Activated CD4-positive, alpha-beta T cell treated with anti-CD3 and anti-CD28 coated beads, Interleukin-2, amount 50 U/mL, for 48 hours (primary cell): ENCODE results near the gene DRD2.

Source experiments
- DNase-seq, 2 experiments: peaks; one replicate each; pipeline ENCODE4 v3.0.0-alpha.2; 2020

Gene DRD2

DNA sequence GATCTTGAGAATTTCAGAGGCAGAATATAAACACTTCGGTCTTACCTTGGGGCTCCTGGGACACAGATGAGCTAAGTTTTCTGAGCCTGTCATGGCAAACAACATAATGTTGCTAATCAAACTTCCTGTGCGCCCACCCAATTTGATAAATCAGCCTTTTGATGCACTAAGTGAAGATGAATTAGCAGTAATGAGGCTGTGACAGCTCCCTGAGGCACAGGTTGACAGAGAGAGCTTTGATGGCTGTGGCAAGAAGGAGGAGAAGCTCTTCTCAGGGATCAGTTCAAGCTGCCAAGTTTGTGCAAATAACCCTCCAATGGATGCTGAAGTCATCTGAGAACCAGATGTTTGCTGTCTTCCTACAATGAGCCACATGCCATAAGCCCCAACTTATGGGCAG lies 34.4 kb downstream of the DRD2 start:
- DNase-seq, result no peak

GRCh38 chr11:113436672-113437252 lies 38.4 kb downstream of the DRD2 start:
- DNase-seq, result no peak

DNA sequence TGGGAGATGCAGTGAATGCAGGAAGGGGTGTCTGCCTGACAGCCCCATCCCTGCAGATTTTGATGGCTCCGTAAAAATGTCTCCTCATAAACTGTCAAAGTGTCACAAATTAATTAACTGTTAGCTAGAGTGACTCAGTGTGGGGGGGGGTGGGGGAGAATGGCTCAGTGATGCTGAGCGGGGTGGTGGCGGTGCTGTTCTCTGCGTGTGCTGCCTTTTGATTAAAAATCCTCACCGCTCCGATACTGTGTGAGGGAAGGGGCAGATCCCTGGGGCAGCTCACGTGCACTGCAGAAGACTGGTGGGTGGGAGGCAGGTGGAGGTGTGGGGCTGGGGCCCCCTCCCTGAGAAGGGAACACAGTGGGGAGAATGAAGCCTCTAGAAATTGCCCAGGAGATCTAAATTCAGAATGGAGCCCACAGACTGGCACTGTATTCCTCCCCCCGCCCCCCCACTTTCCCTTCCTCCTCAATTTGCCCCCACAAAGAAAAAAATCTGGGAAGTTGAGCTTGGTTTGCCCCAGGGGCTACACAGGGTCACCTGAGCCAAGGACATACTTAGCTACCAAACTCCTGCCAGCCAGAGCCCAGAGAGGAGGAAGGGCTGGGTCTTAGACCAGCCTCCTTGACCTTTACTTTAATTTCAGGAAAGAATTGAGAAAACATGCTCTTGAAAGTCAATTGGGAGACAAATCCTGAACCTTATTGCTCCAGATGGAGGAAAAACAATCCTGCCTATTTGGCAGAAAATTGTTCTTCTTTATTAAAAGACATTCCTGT lies 39.8 kb downstream of the DRD2 start:
- no peak for DNase-seq

DNA sequence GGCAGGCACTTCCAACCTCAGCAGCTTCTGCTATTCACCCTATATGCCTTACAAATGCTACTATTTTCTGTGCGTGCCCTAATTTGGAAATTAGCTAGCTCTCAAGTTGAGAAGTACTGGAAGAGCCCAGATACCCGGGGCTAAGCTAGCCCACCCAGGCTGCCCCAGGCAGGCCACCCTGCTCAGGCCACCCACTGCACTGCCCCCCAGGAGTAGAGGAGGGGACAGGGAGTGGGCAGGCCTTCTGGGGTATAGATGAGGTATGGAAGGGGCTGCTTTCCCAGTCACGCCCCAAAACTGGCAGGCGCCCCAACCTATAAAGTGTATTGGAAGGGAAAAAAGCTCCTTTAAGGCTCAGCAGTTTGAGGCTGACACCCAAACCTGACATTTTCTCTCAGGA lies 43.5 kb downstream of the DRD2 start:
- DNase-seq, result no peak

- no peak for DNase-seq
Observed at GRCh38 chr11:113426686-113427085, 48.5 kb downstream of the DRD2 start.

GRCh38 chr11:113420808-113421207 lies 54.4 kb downstream of the DRD2 start:
- no peak for DNase-seq

DNA sequence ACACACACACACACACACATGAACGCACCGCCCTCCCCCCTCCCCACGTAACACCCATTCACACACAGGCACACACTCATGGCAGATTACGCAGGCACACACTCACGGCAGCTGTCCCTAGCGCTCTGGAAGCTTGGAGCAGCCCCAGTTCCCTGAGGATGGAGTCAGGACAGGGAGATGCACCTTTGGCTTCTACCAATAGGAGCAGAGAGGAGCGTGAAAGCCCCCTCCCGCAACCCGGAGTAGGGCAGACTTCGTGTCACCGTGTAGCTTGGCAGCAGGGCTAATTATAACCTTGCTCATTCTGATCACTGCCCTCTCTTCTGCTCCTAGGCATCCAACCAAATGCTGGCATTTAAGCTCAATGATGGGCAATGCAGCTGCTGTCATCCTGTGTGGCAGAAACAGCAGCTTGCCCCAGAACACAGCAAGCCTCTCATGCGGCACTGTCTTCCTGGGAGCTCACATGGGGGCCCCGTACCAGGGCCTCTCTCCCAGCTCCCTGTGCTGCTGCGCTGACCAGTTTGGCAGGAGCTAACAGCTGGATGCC lies 55.7 kb downstream of the DRD2 start:
- DNase-seq, result no peak

DNA sequence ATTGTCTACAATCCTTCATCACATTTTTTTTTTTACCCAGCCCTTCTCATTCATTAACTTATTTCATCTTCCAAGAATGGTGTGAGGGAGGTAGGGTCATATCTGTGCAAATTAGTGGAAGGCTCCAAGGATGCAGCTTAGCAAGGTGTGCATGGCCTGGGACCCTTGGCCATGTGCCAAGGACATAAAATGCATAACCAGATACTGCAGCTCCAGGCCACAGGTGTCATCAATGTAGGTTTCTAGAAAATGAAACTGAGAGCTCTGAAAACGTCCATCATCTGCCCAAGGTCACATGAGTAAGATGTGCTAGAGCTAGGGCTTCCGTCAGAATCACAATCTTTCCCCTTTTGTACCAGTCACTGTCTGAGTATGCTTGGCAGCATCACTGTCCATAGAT lies 57.8 kb downstream of the DRD2 start:
- DNase-seq, result no peak

GRCh38 chr11:113415343-113415742 lies 59.9 kb downstream of the DRD2 start:
- no peak for DNase-seq

DNA sequence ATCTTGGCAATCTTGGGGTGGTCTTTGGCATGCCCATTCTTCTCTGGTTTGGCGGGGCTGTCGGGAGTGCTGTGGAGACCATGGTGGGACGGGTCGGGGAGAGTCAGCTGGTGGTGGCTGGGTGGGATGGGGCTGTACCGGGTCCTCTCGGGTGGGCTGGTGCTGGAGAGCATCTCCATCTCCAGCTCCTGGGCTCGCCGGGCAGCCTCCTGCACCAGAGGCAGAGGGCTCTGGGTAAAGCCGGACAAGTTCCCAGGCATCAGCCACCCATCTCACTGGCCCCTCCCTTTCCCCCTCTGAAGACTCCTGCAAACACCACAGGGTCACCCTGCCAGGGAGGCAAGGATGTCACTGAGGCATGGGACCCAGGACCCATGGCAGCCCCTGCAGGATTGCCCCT lies 62.5 kb downstream of the DRD2 start:
- DNase-seq, result no peak

- DNase-seq, result no peak
Observed at GRCh38 chr11:113411536-113411935, 63.7 kb downstream of the DRD2 start.

DNA sequence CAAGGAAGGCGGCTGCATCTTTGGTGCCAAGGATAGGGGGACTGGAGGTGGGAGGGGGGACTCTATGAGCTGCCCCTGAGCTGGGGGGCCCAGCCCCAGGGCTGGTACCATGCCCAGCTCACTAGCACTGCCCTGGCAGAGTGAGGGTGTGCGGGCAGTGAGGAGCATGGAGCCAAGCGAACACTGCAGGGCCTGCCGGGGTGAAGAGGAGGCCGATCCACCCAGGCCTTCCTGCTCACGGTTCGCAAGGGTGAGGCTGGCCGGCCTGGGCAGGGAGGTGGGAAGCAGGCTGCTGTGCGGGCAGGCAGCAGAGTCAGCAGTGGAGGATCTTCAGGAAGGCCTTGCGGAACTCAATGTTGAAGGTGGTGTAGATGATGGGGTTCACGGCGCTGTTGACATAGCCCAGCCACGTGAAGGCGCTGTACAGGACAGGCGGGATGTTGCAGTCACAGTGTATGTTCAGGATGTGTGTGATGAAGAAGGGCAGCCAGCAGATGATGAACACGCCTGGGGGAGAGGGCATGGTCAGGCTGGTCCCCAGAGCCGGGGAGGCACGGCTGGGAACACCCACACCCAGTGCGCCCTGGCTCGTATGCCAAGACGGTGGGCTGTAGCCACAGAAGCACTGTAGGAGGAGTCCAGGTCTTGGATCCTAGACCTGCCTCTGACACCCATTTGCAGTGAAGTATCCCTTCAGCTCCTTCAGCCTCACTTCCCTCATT lies 64.6 kb downstream of the DRD2 start:
- no peak for DNase-seq

- no peak for DNase-seq
Observed at GRCh38 chr11:113409526-113409925, 65.7 kb downstream of the DRD2 start.

DNA sequence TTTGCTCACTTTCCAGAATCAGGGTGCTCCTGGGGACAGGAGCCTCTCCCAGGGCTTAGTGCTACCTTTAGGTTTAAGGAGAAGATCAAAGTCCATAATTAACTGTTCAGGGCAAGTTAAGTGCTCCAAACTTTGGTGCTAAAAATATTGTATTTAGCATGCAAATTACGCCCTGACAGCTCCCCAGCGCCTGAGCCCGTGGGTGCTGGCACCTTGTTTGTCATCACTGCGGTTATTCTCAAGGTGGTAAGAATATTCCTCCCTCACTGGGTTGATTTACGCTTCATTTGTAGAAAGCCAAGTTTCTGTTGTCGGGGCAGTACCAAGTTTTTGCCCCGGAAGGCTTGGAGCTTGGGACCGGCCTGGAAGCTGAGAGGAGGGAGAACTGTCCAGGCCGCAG lies 66.3 kb downstream of the DRD2 start:
- no peak for DNase-seq

DNA sequence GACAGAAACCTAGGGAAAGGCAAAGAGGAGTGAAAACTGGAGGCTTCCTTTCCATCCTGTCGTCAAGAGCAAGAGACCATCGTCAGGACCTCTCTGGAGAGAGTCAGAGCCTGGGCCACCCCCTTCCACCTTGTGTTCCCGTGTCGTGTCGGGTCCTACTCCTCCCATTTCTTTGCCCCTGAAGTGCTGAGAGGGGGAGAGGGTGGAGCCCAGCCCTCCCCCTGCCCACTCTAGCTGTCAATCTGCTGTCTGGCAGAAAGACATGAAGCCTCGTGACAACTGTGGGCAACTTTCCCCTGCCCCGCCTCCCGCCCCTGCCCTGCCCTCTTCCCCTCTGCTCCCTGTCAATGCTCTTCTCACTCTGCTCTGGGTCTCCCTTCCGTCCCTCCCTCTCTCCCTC lies 67.0 kb downstream of the DRD2 start:
- no peak for DNase-seq

GRCh38 chr11:113407163-113407562 lies 68.0 kb downstream of the DRD2 start:
- DNase-seq, result no peak

DNA sequence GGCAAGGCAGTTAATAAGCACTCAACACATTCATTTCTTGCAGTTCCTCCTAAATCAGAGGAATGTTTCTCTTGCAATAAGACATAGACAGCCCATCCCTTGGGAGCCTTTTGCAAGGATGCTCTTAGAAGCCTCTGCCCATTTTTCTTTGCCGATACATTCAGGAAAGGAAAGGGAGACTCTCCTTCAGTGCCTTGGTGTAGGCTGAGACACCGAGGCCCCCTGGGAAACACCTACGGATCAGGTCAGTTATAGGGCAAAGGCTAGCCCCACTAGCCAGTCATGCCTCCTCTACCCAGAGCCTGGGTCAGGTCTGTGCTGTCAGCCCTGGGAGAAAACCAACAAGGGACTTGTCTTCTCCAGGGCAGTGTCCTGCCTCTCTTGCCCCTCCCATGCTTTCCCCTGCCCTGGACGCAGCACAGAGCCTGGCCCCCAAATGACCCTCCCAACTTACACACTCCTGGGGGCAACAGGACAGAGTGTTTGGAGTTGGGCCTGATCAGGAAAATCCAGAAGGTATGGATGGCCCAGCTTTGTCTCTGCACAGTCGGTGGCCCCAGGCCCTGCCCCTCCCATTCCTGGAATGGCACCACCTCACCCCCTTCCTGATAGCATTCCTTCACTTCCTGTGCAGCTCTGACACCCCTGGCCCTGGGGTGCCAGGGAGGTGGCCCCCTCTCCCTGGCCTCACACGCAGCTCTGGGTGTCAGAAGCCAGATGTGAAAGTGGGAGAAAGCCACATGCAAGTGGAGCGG lies 69.3 kb downstream of the DRD2 start:
- DNase-seq, result no peak

DNA sequence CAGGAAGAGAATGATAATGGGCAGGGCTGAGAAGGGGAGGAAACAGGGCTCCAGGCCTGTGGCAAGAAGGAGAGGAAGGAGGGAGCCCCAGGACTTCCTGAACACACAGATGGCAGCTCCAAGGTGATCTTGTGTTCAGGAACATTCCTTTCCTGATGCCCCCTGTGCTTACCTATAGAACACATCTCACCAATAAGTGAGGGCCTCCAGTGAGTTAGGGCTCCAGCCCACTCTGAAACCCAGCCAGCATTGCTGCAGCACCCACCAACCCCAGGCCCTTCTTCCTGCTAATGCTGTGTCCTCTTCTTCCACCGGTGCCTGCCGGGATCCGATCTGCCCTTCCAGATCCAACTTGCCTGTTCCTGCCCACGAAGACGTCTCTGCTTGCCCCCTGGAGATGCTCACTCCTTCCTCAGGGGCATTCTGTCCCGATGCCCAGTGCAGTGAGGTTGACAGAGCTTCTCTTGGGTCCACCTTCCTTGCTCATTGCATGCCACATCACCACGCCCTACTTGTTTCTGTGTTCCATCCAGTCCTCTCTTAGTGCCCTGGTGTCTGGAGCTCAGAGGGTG lies 70.3 kb downstream of the DRD2 start:
- DNase-seq, result no peak

DNA sequence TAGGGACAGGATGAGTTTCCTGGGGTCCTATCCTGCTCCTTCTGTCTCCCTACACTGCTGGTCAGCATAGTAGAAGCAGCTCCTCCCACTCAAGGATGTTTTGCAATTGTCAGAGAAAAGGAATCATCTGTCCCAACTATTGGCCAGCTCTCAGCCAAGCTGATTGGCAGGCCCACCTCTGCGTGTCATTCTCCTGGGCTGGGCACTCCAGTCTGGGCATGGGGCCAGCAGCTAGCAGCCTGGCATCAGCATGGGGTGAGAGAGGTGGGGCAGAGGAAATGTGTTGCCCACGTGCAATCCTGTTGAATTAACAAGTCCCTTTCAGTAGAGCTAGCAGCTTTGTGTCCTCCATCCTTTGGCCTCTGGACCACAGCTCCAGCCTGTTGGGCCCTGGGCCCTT lies 73.5 kb downstream of the DRD2 start:
- no peak for DNase-seq

GRCh38 chr11:113400631-113401230 lies 74.5 kb downstream of the DRD2 start:
- DNase-seq, result no peak

GRCh38 chr11:113398669-113399430 lies 76.3 kb downstream of the DRD2 start:
- no peak for DNase-seq

- DNase-seq, result no peak
Observed at GRCh38 chr11:113397821-113398220, 77.4 kb downstream of the DRD2 start.
